CD4-positive, alpha-beta T cell treated with Interferon gamma for 1 hour (primary cell): Measurements from ENCODE around the gene ELOB.
"Not testable (repeated sequence)": the region's sequence is repeated elsewhere in the genome, so short reads cannot be mapped to it uniquely, and the experiment has no call there.

Source experiments
- DNase-seq: peaks from one replicate; pipeline ENCODE4 v3.0.0-alpha.2; 2020

ELOB gene

DNA sequence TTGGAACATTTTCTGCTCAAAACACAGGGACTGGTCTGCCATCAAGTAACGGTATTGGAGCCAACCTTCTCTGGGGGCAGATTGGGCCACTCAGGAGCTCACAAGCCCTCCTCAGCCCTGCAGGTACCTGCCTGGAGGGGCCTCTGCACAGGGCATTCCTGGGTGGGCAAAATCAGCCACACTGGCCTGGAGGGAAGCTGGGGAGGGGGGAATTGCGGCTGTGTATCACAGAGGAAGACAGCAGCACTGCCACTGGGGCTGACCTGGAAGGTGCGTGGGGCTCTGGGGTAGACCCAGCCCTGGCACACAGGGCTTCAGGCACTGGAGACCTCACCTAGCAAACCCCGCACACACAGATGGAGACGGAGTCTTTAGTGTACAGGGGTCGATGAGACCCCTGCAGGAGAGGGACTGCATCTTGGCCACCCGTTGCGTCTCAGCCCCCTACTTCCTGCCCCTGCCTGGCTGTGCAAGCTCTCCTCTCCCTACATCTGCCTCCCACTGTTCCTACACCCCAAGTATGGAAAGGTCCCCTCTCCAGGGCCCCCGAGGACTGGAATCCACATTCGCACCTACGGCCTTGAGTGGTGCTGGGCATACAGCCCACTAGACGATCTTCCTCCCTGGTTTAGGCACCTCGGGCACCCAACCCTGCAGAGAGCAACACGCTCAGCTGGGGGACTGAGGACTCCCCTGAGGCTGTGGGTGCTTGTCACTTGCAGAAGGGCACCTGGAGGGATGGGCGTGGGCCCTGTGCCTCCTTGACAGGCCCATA is 31.8 kb downstream of the ELOB start:
- DNase-seq: no peak

DNA sequence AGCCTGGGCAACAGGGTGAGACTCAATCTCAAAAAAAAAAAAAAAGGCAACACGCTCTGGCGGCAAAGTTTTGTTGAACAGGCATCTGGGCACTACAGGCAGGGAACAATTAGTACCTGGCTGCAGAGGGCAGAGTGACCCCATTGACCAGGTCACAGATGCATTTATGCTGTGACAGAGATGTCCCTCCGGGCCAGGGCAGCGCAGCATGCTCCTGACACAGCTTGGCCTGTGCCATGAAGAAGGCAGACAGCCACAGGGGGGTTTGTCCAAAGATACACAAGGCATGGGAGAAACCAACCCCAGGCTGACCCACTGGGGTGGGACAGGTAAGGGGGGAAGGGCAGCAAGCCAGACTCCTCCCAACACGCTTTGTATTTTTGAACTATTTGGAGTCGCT is 32.4 kb downstream of the ELOB start:
- DNase-seq: no peak

DNA sequence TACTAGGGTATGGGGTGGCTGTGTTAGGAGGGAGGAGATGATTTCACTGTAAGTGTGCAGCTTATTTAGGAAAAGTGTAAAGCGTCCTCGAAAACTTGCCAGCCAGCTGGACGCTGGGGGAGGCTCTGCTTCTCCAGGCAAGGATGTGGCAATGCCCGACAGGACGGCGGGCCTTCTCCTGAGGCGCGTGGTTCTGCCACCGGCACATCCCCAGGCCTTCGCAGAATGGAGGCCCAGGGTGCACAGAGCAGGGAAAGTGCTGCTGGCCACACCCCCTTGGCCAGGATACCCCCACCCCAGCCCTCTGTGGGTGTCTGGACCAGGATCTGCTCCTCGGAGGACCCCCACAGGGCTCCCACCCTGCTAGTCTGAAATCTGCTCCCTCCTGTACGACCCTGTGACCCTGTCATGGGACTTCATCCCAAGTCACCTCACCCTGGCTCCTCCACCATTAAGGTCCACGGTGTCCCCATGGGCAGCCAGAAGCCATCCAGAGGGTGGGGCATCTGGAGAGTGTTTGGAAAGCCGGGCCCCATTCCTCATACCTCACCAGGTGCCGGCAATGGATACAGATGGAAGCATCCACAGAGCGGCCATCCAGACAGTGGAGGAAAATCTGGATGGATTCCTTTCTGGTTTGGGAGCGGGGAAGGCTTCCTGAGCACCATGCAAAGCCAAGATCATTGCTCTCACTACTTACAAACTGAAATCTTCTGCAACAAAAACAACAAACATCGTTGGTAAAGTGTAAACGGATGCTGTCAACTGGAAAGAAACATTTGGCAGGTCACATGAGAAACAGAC is 33.9 kb downstream of the ELOB start:
- no peak for DNase-seq

DNA sequence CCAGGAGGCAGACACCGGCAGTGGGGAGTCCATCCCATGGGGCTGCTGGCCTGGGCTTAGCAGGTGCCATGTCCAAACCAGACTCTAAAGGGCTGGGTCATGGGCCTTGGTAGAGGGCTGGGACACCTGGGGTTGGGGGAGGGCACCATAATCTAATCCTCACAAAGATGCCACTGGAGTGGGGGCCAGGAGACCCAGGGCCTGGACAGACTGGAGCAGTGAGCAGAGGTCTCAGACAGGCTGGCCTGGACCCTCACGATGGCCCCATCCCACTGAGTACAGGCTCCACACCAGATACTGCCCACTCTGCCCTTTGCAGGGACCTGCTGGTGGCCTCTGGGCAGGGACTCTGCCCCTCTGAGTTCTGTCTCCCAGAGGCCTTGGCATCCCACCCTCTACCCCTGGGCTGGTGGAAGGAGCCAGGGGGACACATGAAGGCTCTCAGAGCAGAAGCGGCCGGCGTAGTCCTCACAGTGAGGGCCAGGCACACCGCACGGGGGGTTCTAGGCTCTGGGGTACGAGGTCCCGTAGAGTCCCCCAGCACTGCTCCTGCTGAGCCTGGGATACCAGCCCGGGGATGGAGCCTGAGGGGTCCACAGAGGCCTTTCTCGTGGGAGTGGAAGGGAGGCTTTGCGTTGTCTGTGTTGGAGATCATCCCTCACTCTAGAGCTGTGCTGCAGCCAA is 34.6 kb downstream of the ELOB start:
- DNase-seq: no peak

DNA sequence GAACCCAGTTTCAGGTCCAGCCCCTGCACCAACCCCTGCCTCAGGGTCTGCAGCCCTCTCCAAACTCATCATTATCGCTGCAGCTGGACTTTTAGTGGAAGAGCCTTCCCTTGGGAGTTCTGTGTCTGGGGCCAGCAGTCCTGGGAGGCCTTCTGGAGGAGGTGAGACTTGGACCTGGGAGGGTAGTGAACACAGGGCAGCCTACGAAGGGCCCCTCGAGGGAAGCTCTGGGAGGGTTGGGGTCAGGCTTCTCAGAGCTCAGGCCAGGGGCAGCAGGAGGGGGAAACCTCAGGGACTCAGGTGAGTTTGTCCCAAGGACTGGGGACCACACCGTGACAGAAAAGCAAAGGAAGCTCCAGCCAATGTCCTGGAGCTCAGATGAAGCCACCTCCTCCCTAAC is 35.9 kb downstream of the ELOB start:
- DNase-seq: no peak

- no peak for DNase-seq
These were observed 36.6 kb downstream of the ELOB start for GRCh38 chr16:2740476-2740875.

DNA sequence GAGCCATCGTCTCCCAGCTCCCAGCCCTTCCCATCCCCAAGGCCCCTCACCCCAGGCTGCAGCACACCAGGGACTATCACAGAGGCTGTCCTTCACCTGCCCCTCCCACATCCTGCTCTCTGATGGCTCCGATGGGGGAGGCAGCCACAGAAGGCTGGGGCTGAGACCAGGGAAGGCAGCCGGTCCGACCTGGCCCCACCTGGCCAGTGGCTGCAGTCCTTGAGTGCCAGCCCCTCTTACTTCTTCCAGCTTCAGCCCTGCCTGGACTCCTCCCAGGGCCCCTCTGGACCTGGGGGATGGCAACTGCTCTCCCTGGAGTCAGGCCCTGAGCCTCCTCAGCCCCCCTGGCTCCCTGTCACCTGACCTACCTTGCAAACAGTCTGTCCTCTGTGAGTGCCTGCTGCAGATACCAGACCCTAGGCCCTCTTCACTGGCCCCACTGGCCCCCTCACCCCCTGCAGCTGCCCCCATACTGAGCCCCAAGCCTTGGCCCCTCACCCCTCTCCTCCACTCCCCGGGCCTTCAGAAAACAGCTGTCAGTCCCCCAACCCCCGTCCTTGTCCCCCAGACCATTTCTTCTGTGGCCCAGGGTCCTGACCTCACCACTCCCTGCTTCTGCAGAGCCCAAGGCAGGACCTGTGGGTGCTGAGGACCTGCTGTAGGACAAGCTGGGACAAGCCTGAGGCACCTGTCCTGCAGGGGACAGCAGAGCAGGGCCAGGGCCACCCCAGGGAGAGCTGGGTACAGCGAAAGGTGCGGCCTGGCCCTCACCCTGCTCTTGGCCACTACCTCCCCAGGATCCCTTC is 37.3 kb downstream of the ELOB start:
- no peak for DNase-seq

GRCh38 chr16:2738615-2739014 is 38.5 kb downstream of the ELOB start:
- DNase-seq: no peak

- no peak for DNase-seq
These were observed 39.1 kb downstream of the ELOB start for GRCh38 chr16:2737895-2738418.

GRCh38 chr16:2737238-2737605 is 39.9 kb downstream of the ELOB start:
- DNase-seq: no peak

- DNase-seq: no peak
These were observed 40.4 kb downstream of the ELOB start for GRCh38 chr16:2736476-2737237.

DNA sequence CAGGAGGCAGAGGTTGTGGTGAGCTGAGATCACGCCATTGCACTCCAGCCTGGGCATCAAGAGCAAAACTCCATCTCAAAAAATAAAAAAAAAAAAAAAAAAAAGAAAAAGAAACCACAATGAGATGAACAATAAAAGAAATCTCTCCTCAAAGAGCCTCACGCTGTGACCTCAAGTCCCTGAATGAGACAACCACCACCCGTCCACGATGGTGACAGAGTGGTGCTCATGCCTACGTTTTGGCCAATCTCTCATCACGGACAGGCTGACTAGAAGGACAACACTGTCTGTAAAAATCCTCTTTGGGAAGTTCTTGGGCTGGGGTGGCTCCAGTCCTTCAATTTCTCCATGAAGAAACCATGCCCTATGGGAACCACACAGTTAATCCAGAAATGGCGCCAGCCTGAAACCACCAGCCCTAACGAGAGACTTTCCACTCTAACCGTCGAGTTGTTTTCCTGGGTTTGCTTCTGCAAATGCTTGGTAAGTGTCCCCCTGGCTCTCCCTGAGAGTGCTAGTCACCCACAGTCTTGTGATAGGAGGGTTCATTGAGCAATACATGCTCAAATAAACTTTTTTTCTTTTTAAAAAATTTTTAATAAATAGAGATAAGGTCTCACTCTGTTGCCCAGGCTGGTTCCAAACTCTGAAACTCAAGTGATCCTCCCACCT is 42.1 kb downstream of the ELOB start:
- DNase-seq: no peak

DNA sequence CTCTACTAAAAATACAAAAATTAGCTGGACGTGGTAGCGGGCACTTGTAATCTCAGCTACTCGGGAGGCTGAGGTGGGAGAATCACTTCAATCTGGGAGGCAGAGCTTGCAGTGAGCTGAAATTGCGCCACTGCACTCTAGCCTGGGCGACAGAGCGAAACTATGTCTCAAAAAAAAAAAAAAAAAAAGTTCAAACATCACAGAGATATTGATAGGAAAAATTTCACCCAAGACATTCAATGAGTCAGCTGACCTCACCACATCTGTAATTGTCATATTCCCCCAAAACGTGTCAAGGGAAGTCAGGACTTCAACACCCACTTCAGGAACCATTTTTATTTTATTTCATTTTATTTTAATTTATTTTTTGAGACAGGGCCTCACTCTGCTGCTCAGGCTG is 49.0 kb downstream of the ELOB start:
- DNase-seq: no peak

DNA sequence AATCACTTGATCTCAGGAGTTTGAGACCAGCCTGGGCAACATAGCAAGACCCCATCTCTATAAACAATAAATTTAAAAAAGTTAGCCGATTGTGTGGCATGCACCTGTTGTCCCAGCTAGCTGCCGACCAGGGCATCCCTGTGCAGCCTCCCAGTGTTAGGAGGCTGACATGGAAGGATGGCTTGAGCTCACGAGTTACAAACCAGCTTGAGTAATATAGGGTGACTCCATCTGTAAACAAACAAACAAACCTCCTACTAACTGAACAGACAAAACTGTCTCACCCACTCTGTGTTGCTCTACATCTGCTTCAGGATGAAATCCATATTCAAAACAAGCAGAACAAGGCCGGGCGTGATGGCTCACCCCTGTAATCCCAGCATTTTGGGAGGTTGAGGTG is 50.2 kb downstream of the ELOB start:
- no peak for DNase-seq

DNA sequence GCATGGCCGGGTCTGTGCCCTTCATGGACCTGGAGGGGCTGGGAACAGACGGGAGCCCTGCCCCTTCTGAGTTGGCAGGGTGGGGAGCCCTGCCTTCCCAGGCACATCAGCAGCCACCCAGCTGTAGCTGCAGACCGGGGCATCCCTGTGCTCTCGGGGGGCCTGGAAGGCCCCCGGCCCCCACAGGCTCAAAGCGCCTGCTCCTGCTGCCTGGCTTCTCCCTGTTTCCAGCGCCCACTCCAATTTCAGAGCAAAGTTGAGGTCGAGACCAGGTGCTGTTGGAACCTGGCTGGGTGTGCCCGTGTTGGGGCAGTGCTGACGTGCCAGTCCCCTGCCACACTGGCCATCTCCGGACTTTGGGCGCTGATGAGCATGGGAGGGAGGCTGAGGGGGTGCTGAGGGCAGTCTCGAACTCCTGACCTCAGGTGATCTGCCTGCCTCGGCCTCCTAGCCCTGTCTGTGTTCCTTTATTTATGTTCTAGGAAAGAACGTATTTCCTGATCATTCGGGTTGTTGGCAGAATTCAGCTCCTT is 52.2 kb downstream of the ELOB start:
- no peak for DNase-seq

DNA sequence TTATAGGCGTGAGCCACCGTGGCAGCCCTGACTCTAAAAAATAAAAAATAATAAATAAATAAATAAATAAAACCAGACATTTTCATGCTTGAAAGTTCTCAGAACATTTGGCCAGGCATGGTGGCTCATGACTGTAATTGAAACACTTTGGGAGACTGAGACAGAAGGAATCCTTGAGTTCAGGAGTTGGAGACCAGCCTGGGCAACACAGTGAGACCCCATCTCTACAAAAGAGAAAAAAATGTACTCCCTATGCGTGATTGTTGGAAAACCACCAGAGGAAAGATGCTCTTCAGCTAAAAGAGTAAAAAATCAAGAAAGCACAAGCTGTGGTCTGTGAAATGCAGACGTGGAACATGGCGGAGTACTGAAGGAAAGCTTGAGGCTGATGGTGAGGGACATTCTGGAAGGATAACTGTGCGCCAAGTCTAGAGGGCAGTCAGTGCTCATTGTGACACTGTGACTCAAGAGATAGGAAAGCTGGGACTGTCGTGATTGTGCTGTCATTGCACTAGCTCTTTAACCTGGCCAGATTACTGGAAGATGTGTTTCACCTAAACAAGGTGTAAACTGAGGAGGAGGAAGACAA is 52.9 kb downstream of the ELOB start:
- no peak for DNase-seq

DNA sequence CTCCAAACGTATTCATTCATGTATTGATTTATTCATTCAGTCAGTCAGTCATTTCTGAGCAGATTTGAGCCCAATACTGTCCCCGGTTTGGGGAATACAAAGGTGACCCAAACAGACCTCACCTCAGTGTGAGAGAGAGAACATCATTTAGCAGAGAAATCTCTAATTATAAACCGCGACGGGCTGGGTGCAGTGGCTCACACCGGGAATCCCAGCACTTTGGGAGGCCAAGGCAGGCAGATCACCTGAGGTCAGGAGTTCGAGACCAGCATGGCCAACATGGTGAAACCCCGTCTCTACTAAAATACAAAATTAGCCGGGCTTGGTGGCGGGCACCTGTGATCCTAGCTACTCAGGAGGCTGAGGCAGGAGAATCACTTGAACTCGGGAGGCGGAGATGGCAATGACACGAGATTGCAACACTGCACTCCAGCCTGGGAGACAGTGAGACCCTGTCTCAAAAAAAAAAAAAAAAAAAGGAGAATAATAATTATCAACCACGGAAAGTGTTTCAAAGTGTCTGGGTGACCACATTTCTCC is 55.4 kb downstream of the ELOB start:
- DNase-seq: not testable (repeated sequence)
